H1 (cell line): ENCODE data around the gene SYVN1.

ENCODE experiments used
- EZH2 ChIP-seq: fragments of 200-600 bp; sonication (generic); IDR thresholded peaks from 2 replicates; pipeline ENCODE4 v1.7.1; 2012; ENCODE audit warnings: low read depth, mild to moderate bottlenecking, moderate library complexity, low read length, inconsistent platforms; ENCODE audit not compliant: severe bottlenecking
- SP2 ChIP-seq: IDR thresholded peaks from 2 replicates; pipeline ENCODE4 v1.6.1; 2012; ENCODE audit warnings: mild to moderate bottlenecking, low read length, inconsistent platforms
- TF ChIP-seq, protein P1 (sequence below), 3 experiments: IDR thresholded peaks; 1 replicate in 2 of 3; 2 replicates in 1 of 3; pipeline versions ENCODE4 v1.5.1 to v1.6.1; 2011; ENCODE audit warnings: low read length in 3 of 3, mild to moderate bottlenecking in 3 of 3, inconsistent platforms in 2 of 3, low read depth in 1 of 3, moderate library complexity in 1 of 3; ENCODE audit not compliant: insufficient read depth in 1 of 3; ENCODE audit errors: control extremely low read depth in 1 of 3

DNA sequence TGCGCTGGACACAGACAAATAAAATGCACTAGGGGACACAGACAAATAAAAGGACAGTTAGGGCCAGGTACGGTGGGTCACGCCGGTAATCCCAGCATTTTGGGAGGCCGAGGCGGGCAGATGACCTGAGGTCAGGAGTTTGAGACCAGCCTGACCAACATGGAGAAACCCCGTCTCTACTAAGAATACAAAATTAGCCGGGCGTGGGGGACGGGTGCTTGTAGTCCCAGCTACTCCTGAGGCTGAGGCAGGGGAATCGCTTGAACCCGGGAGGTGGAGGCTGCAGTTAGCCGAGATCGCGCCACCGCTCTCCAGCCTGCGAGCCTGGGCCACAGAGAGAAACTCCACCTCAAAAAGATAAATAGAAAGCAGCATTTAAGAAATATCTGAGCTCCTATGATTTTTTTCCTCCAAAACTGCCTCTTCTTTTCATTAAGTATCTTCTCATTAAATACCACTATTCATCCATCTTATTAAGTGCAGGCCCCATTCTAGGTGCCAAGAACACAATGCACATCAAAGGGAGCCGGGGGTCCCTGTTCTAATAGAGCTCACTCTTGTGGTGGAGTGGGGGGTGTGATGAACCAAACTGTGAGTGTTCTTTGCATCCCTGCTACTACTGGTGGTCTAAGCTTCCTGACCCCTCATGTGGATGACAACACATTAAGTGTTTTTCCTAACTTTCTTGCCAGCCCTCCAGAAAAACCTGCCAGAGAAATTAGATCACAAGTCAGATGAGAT lies 16.1 kb downstream of the SYVN1 start:
- TF ChIP-seq SP2, result no peak
- TF ChIP-seq, protein P1, sequence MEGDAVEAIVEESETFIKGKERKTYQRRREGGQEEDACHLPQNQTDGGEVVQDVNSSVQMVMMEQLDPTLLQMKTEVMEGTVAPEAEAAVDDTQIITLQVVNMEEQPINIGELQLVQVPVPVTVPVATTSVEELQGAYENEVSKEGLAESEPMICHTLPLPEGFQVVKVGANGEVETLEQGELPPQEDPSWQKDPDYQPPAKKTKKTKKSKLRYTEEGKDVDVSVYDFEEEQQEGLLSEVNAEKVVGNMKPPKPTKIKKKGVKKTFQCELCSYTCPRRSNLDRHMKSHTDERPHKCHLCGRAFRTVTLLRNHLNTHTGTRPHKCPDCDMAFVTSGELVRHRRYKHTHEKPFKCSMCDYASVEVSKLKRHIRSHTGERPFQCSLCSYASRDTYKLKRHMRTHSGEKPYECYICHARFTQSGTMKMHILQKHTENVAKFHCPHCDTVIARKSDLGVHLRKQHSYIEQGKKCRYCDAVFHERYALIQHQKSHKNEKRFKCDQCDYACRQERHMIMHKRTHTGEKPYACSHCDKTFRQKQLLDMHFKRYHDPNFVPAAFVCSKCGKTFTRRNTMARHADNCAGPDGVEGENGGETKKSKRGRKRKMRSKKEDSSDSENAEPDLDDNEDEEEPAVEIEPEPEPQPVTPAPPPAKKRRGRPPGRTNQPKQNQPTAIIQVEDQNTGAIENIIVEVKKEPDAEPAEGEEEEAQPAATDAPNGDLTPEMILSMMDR (IDR thresholded peaks at IDR 0.05; ENCODE audit: control extremely low read depth in 1 of 3, insufficient read depth in 1 of 3, low read depth in 1 of 3, low read length in 3 of 3), result no peak
- TF ChIP-seq EZH2, result no peak
